ENCODE data around the gene FHOD3.
A peak's percentile ranks its signal among the peaks of the same experiment; 100 is the strongest.

FHOD3 gene

DNA sequence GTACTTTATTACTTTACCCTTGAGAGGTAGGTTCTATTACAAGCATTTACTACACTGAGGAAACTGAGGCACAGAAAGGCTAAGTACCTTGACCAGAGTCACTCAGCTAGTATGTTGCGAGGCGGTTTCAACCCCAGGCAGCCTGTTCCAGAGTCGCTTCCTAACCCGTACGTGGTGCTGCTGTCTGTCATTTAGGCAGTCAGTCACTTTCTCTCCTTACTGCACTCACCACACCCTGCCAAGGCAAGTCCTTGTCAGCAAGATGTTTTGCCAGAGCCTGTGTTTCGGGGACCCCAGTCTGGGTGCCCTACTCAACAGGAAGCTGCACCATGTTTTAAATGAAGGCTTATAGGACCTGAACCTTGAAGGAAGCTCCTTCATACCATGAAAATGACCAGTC is 356.4 kb downstream of the FHOD3 start:
- TF ChIP-seq, protein P1, sequence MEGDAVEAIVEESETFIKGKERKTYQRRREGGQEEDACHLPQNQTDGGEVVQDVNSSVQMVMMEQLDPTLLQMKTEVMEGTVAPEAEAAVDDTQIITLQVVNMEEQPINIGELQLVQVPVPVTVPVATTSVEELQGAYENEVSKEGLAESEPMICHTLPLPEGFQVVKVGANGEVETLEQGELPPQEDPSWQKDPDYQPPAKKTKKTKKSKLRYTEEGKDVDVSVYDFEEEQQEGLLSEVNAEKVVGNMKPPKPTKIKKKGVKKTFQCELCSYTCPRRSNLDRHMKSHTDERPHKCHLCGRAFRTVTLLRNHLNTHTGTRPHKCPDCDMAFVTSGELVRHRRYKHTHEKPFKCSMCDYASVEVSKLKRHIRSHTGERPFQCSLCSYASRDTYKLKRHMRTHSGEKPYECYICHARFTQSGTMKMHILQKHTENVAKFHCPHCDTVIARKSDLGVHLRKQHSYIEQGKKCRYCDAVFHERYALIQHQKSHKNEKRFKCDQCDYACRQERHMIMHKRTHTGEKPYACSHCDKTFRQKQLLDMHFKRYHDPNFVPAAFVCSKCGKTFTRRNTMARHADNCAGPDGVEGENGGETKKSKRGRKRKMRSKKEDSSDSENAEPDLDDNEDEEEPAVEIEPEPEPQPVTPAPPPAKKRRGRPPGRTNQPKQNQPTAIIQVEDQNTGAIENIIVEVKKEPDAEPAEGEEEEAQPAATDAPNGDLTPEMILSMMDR (IDR thresholded peaks at IDR 0.05; ENCODE audit: low read depth, low read length) = no peak
- DNase-seq (ENCODE audit: low read depth, low spot score) = no peak
- H3K4me3 ChIP-seq (ENCODE audit: low read depth, low read length) = no peak overlapping the region
- in situ Hi-C loops (cut with HindIII; ENCODE audit: low sequenced_read_pairs) = no loop called here

DNA sequence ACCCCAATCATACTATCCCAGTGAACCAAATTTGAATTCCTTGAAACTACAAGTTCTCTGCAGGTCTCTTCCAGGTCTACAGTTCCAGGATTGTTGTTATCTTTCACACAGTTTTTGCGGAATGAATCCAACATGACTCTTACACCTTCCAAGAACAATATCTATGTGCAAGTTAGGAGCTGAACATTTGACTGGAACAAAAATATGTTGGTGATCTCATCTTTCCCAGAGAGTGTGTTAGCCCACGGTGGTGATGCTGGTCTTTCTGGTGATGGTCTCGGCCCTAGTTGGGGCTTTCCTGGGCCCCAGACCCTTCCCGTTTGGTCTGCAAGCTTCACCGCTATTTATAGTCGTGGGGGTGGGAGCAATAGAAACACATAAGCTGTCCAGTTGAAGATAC is 357.6 kb downstream of the FHOD3 start:
- TF ChIP-seq, protein P1 (IDR thresholded peaks at IDR 0.05; ENCODE audit: low read depth, low read length) = no peak
- H3K4me3 ChIP-seq (ENCODE audit: low read depth, low read length) = no peak overlapping the region
- no peak for DNase-seq (ENCODE audit: low read depth, low spot score)
- in situ Hi-C loops (cut with HindIII; ENCODE audit: low sequenced_read_pairs) = no loop called here

DNA sequence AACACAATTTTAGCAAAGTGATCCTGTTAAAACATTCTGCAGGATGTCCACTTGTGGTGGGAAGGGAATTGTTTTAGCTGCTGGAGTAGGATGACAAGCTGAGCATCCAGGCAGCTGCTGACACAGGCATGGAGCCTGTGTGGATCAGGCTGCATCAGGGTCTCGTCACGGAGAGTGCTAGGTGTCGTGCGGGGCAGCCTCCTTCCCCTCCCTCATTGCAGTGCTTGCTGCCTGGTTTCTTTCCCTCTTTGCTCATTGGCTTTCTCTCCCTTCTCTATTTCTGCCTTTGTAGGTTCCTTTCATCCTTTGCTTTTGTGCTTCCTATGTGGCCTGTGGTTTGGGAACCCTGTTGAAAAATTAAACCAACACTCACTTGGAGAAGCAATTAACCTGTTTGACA is 358.4 kb downstream of the FHOD3 start:
- TF ChIP-seq, protein P1 (IDR thresholded peaks at IDR 0.05; ENCODE audit: low read depth, low read length) = no peak
- in situ Hi-C loops (cut with HindIII; ENCODE audit: low sequenced_read_pairs) = no loop called here
- no peak overlapping the region for H3K4me3 ChIP-seq (ENCODE audit: low read depth, low read length)
- no peak for DNase-seq (ENCODE audit: low read depth, low spot score)

DNA sequence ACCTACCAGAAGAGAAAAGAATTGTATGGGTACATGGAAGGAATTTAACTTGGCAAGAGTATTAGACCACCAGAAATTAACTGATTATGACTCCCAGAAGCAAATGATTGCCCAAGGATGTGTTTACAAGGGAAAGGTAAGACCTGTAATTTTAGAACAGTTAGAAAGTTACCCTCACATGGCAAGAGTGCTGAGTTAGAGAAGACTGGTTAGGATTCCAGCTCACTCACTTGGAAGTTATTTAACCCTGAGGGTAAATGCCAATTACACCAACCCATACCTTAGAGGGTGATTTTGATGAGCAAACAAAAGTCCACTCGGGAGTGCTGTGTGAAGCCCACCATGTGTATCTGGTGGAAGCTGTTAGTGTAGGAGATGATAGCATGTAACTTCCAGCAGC is 361.1 kb downstream of the FHOD3 start:
- no peak for DNase-seq (ENCODE audit: low read depth, low spot score)
- H3K4me3 ChIP-seq (ENCODE audit: low read depth, low read length) = no peak overlapping the region
- TF ChIP-seq, protein P1 (IDR thresholded peaks at IDR 0.05; ENCODE audit: low read depth, low read length) = no peak
- in situ Hi-C loops (cut with HindIII; ENCODE audit: low sequenced_read_pairs) = no loop called here

DNA sequence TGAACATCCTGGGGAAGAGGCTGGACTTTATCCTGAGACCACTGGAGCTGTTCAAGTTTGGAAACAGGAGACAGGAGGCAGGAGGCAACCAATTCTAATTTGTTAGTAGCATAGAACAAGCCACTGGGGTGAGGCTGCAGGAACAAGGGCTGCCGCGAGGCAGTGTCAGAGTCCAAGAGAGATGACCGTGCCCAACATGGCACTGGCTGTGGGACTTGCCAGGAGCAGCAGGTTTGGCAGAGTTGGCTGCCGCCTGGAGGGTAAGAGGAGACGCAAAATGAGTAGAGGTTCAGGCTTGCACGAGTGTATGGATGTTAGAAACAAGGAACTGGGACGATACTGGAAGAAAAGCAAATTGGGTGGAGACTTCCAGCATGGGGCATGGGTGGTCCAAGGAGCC is 362.8 kb downstream of the FHOD3 start:
- no peak overlapping the region for H3K4me3 ChIP-seq (ENCODE audit: low read depth, low read length)
- no peak for DNase-seq (ENCODE audit: low read depth, low spot score)
- in situ Hi-C loops (cut with HindIII; ENCODE audit: low sequenced_read_pairs) = no loop called here
- TF ChIP-seq, protein P1 (IDR thresholded peaks at IDR 0.05; ENCODE audit: low read depth, low read length) = no peak

DNA sequence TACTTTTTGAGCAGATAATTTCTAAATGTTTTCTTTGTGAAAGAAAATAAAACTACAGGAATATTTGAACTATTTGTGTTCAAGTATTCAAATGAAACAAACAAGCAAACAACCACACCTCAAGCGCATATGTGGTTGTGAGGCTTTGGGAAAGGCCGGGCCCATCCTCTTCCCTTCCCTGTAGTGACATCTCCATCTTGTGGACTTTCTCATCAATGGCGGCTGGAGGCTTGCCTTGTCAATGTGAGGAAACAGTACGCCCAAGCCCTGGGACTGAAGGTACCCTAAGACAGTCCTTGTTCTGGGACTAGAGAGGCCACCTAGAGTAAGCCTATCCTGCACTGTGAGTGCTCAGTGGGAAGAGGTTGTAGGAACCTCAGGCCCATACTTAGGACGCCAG is 364.5 kb downstream of the FHOD3 start:
- in situ Hi-C loops (cut with HindIII; ENCODE audit: low sequenced_read_pairs) = no loop called here
- no peak for DNase-seq (ENCODE audit: low read depth, low spot score)
- TF ChIP-seq, protein P1 (IDR thresholded peaks at IDR 0.05; ENCODE audit: low read depth, low read length) = peak; percentile 21
- H3K4me3 ChIP-seq (ENCODE audit: low read depth, low read length) = no peak overlapping the region

DNA sequence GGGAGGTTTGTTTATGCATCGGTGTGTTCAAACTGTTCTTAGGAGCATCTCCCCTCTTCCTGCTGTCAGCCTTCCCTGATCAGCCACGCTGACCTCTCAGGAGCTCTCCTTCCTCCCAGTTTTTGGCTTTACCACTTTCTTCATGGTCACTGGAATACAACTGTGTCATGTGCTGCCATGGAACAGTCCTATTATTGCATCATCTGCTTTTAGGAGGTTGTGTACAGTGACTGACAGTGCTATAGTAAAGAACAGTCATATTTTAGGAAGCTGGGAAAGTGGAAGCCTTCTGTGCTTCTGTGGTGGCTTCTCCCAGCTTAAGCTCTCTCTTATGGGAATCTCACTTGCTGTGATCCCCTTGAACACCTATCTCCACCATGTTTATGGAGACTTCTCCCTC is 365.8 kb downstream of the FHOD3 start:
- TF ChIP-seq, protein P1 (IDR thresholded peaks at IDR 0.05; ENCODE audit: low read depth, low read length) = no peak
- H3K4me3 ChIP-seq (ENCODE audit: low read depth, low read length) = no peak overlapping the region
- in situ Hi-C loops (cut with HindIII; ENCODE audit: low sequenced_read_pairs) = no loop called here

More for the DNA sequence above, 365.8 kb downstream of the FHOD3 start:
- DNase-seq (ENCODE audit: low read depth, low spot score) = no peak

Data from astrocyte of the spinal cord (primary cell).